K562 (cell line): ENCODE data around the gene SH2D4B. TPM values are rescaled to one million over a fixed set of nuclear protein-coding genes. Genes with fewer than 3 reads are reported as not detected.

ENCODE experiments used
- ATAC-seq: fragments of 200-7000 bp; cut with Tn5 transposase; 3 replicates; pipeline ENCODE4 v1.9.1; 2020; ENCODE audit warnings: moderate library complexity
- BruUV-seq: library from RNA; stranded (reverse); fragments of 400-500 nt; replicated peaks from 2 replicates; lab custom pipeline; 2021; lab: Mats Ljungman, UMichigan
- CTCF ChIA-PET: fragments of 300-600 bp; formaldehyde crosslinking; extraction: SDS; loops from one replicate; lab custom pipeline; 2021; ENCODE audit warnings: low intra/inter-chr PET ratio; lab: Yijun Ruan, JAX
- POLR2A ChIA-PET: fragments of 300-600, 350-650 bp; sonication (Branson Sonifier 250); formaldehyde crosslinking; extraction: SDS; loops from one replicate; lab custom pipeline; 2021; ENCODE audit warnings: antibody characterized with exemption, inconsistent platforms; lab: Yijun Ruan, JAX
- DNase-seq, 4 experiments: peaks; one replicate each; pipeline versions ENCODE4 v3.0.0 to v3.0.0-alpha.2; 2011 to 2018; ENCODE audit warnings: low spot score in 3 of 4, mixed read lengths in 3 of 4; ENCODE audit errors: extremely low read depth in 1 of 4
- FAIRE-seq: peaks from 2 replicates; lab custom pipeline; 2011; peaks lifted over from hg19 to GRCh38; lab: Jason Lieb, UNC
- H2AFZ ChIP-seq: 2 replicates; pipeline ENCODE4 v1.6.0; 2011; ENCODE audit warnings: low read depth, low read length, control low read depth, inconsistent platforms
- H3K27ac ChIP-seq: fragments of 200-600 bp; 3 replicates; pipeline ENCODE4 v1.8.0; 2011; ENCODE audit warnings: low read depth, mild to moderate bottlenecking, control low read depth, inconsistent platforms, low read length, moderate library complexity, mixed read lengths; ENCODE audit errors: extremely low read depth
- H3K27me3 ChIP-seq, 2 experiments: fragments of 300-600 bp in 1 of 2; 2 replicates in 1 of 2; 3 replicates in 1 of 2; pipeline versions ENCODE4 v1.6.0 to v1.8.0; 2011; ENCODE audit warnings: inconsistent platforms in 2 of 2, low read length in 2 of 2, mild to moderate bottlenecking in 1 of 2, mixed read lengths in 1 of 2, moderate library complexity in 1 of 2; ENCODE audit not compliant: control insufficient read depth in 2 of 2, insufficient read depth in 2 of 2
- H3K36me3 ChIP-seq: fragments of 300-600 bp; 3 replicates; pipeline ENCODE4 v1.8.0; 2011; ENCODE audit warnings: mild to moderate bottlenecking, low read length, inconsistent platforms; ENCODE audit not compliant: control insufficient read depth, insufficient read depth
- H3K4me1 ChIP-seq, 2 experiments: fragments of 200-600 bp in 1 of 2; replicated peaks in 1 of 2; 2 replicates in 1 of 2; 3 replicates in 1 of 2; pipeline versions ENCODE4 v1.5.1 to v1.8.0; 2011; ENCODE audit warnings: inconsistent platforms in 2 of 2, low read length in 2 of 2, mild to moderate bottlenecking in 1 of 2, mixed read lengths in 1 of 2, moderate library complexity in 1 of 2; ENCODE audit not compliant: control insufficient read depth in 2 of 2, insufficient read depth in 2 of 2
- H3K4me2 ChIP-seq: 2 replicates; pipeline ENCODE4 v1.6.1; 2011; ENCODE audit warnings: low read length, control low read depth, inconsistent platforms, mixed read lengths; ENCODE audit not compliant: insufficient read depth
- H3K4me3 ChIP-seq: fragments of 200-600 bp; sonication (generic), shearing (Covaris generic); 2 replicates; pipeline ENCODE4 v1.5.1; 2016; ENCODE audit warnings: control low read depth, inconsistent platforms
- H3K79me2 ChIP-seq: fragments of 200-600 bp; 3 replicates; pipeline ENCODE4 v1.8.0; 2011; ENCODE audit warnings: low read length, inconsistent platforms; ENCODE audit not compliant: control insufficient read depth, insufficient read depth
- H3K9ac ChIP-seq, 2 experiments: 2 replicates each; pipeline versions ENCODE4 v1.6.0 to v1.6.1; 2011; ENCODE audit warnings: low read depth in 2 of 2, low read length in 2 of 2, control low read depth in 1 of 2, inconsistent platforms in 1 of 2, mild to moderate bottlenecking in 1 of 2, mixed read lengths in 1 of 2; ENCODE audit not compliant: insufficient read depth in 1 of 2
- H3K9me1 ChIP-seq: one replicate; pipeline ENCODE4 v1.6.0; 2011; ENCODE audit warnings: inconsistent platforms, mild to moderate bottlenecking, low read length, moderate library complexity; ENCODE audit not compliant: control insufficient read depth, insufficient read depth
- H3K9me3 ChIP-seq: replicated peaks from 2 replicates; pipeline ENCODE4 v1.5.1; 2011; ENCODE audit warnings: low read depth, low read length, inconsistent platforms; ENCODE audit not compliant: control insufficient read depth, insufficient read depth
- H4K20me1 ChIP-seq: replicated peaks from 2 replicates; pipeline ENCODE4 v1.6.1; 2011; ENCODE audit warnings: low read length, inconsistent platforms, mixed read lengths; ENCODE audit not compliant: control insufficient read depth, insufficient read depth
- C11orf30 ChIP-seq: fragments of 450-650 bp; IDR thresholded peaks from 2 replicates; pipeline ENCODE4 v1.6.1; 2016; ENCODE audit warnings: low read depth, mild to moderate bottlenecking
- CBX8 ChIP-seq: fragments of 200-600 bp; sonication (generic); IDR thresholded peaks from 2 replicates; pipeline ENCODE4 v1.6.1; 2012; ENCODE audit warnings: borderline replicate concordance, mixed run types, low read depth, mild to moderate bottlenecking, moderate library complexity, mixed read lengths, low read length, control low read depth, inconsistent platforms; ENCODE audit not compliant: poor library complexity, severe bottlenecking; ENCODE audit errors: extremely low read depth
- CEBPG ChIP-seq, 3 experiments: fragments of 200-800 bp in 1 of 3; sonication (Bioruptor generic) in 1 of 3; sonication (generic) in 1 of 3; formaldehyde crosslinking in 1 of 3; IDR thresholded peaks in 2 of 3; conservative IDR thresholded peaks in 1 of 3; 2 replicates each; pipeline versions ENCODE4 v1.6.1 to v1.8.0; 2016 to 2022; ENCODE audit warnings: missing compliant biosample characterization in 2 of 3, missing genetic modification characterization in 2 of 3, mild to moderate bottlenecking in 1 of 3, missing genetic modification reagents in 1 of 3
- NONO ChIP-seq, 2 experiments: fragments of 200-400 bp in 1 of 2; fragments of 450-650 bp in 1 of 2; formaldehyde crosslinking in 1 of 2; IDR thresholded peaks; 2 replicates each; pipeline ENCODE4 v1.6.1; 2017; ENCODE audit warnings: low read depth in 2 of 2, mild to moderate bottlenecking in 2 of 2, moderate library complexity in 2 of 2, low read length in 1 of 2
- TAF1 ChIP-seq: IDR thresholded peaks from 2 replicates; pipeline ENCODE4 v1.6.1; 2011; ENCODE audit warnings: mild to moderate bottlenecking, low read length, moderate library complexity; ENCODE audit not compliant: insufficient read depth, control insufficient read depth, severe bottlenecking; ENCODE audit errors: extremely low read depth
- ZBTB17 ChIP-seq: fragments of 450-650 bp; formaldehyde crosslinking; IDR thresholded peaks from 2 replicates; pipeline ENCODE4 v1.4.0; 2020; ENCODE audit warnings: mild to moderate bottlenecking
- ZNF695 ChIP-seq: fragments of 450-650 bp; formaldehyde crosslinking; IDR thresholded peaks from 2 replicates; pipeline ENCODE4 v1.4.0; 2020; ENCODE audit warnings: mild to moderate bottlenecking, moderate library complexity
- WGBS: fragments of 100-300 bp; shearing (Covaris generic); methylation state at CpG from one replicate; pipeline ENCODE4 v1.1.6; 2016; ENCODE audit warnings: low coverage, mixed read lengths; ENCODE audit not compliant: insufficient coverage; ENCODE audit errors: missing lambda C conversion rate; 5-methylcytosine and 5-hydroxymethylcytosine counted together
- in situ Hi-C: fragments of 300-500 bp; cut with MboI; formaldehyde crosslinking; loops from 4 replicates; pipeline ENCODE4 v1.15.0; 2018; ENCODE audit warnings: inconsistent platforms, mixed read lengths
- intact Hi-C: fragments of 100-400 bp; cut with micrococcal nuclease; formaldehyde crosslinking; loops from 2 replicates; pipeline ENCODE4 v1.14.2; 2022
- polyA plus RNA-seq, 8 experiments: library from polyadenylated mRNA; depleted of rRNA in 4 of 8; stranded (reverse) in 5 of 8; unstranded in 3 of 8; fragments of >200 nt; fragmentation: Nextera tagmentation in 2 of 8; fragmentation: Illumina TruSeq in 1 of 8; extraction: Ambion mirVana in 2 of 8; extraction: Trizol in 1 of 8; gene quantifications; 2 replicates each; pipeline versions ENCODE4 v1.2.1 to v1.2.3, GENCODE V29; 2011 to 2014; ENCODE audit warnings: inconsistent platforms in 1 of 8, missing spikeins in 1 of 8
- total RNA-seq, 7 experiments: library from RNA; depleted of rRNA in 6 of 7; stranded (reverse); fragments of >200 nt in 6 of 7; fragmentation: Illumina TruSeq in 2 of 7; extraction: Trizol in 2 of 7; gene quantifications; 2 replicates each; pipeline versions ENCODE4 v1.2.1 to v1.2.3, GENCODE V29; 2011 to 2021; ENCODE audit warnings: low replicate concordance in 1 of 7

Gene SH2D4B
- total and polyA plus RNA-seq, 9 of the 15 experiments (the other 6 are each of a cell fraction or from before 2014, with no cell fraction given) = 0.03 to 0.14 (median 0.04) TPM; not detected in 4

DNA sequence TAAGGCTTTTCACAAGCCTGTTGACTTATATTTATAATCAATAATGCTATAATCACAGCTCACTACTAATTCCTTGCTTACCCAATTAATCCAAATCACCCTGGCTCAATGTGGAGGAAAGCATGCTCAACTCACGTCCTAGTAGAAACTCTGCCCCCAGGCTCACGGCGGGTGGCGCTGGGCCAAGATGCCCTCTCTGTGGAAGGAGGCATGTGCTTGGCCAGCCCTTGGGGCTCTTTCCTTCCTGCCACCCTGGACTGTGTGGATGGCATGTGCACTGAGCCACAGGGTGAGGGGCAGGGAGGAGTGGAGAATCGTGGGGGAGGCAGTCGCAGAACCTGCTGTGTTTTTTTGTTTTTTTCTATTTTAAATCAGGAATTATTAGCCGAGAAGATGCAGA, 96.2 kb downstream of the SH2D4B start:
- no peak for ATAC-seq
- WGBS = under 1% methylated on average over 7 of the region's 7 CpGs
- ChIA-PET POLR2A (interaction anchor here (0.7 kb wide), 1 partner anchor 12 kb away, joined by 3 read pairs; no protein-coding TSS in a partner anchor), CTCF (no interaction called here)
- intact Hi-C loops (no loop called here), in situ Hi-C loops (no loop called here)
- Histone ChIP-seq H3K79me2 (no peaks in the 10 kb centered on the region), H2AFZ (no peak overlapping the region), H3K4me2 (no peak overlapping the region), H3K9me3 (no peaks in the 10 kb centered on the region), H4K20me1 (no peaks in the 10 kb centered on the region), H3K4me1 (no peaks in the 10 kb centered on the region), H3K27me3 (0 out of 5 replicates have a peak, but pooled peaks cover 0 to 12% of the 10 kb centered on the region in 2 experiments), H3K27ac (no peak overlapping the region), H3K36me3 (no peaks in the 10 kb centered on the region), H3K4me3 (no peak overlapping the region), H3K9me1 (no peaks in the 10 kb centered on the region), H3K9ac (no peak overlapping the region)
- no peak for FAIRE-seq
- TF ChIP-seq ZBTB17 (CRISPR knock-in tag) (no peak), TAF1 (no peak), CEBPG (CRISPR knock-in tag; IDR thresholded peaks at IDR 0.05) (no peak), CEBPG (tag; conservative IDR thresholded peaks at IDR 0.05 in 1 of 2, IDR thresholded peaks at IDR 0.05 in 1 of 2) (no peak), NONO (IDR thresholded peaks at IDR 0.05; ENCODE audit: low read depth in 2 of 2, low read length in 1 of 2) (no peak), ZNF695 (CRISPR knock-in tag) (no peak), C11orf30 (no peak), CBX8 (no peak)
- BruUV-seq = no TSS peak
- no peak for DNase-seq
